Glomerular visceral epithelial cell (primary cell): ENCODE results near the gene GPR180.

Experiments
- DNase-seq: peaks from one replicate; pipeline ENCODE4 v3.0.0-alpha.2; 2016; ENCODE audit errors: extremely low spot score

GPR180 gene

GRCh38 chr13:94601446-94602431 lies at the start of gene GPR180:
Gene GPR180, plus strand, starts transcription at chr13:94601857. Its CDS starts 71 bp downstream, at chr13:94601928.
- peak; percentile 99 for DNase-seq

- DNase-seq, result no peak
These were observed 49.6 kb upstream of the GPR180 start for GRCh38 chr13:94552095-94552494.

GRCh38 chr13:94553766-94554165 lies 47.9 kb upstream of the GPR180 start:
- no peak for DNase-seq

- DNase-seq, result no peak
These were observed 45.6 kb upstream of the GPR180 start for GRCh38 chr13:94556041-94556440.

- DNase-seq, result no peak
These were observed 45.0 kb upstream of the GPR180 start for GRCh38 chr13:94556621-94557020.

GRCh38 chr13:94557684-94558235 lies 43.9 kb upstream of the GPR180 start:
- DNase-seq, result no peak

GRCh38 chr13:94558716-94559115 lies 42.9 kb upstream of the GPR180 start:
- no peak for DNase-seq

GRCh38 chr13:94559222-94559795 lies 42.3 kb upstream of the GPR180 start:
- DNase-seq, result no peak

- DNase-seq, result no peak
These were observed 41.5 kb upstream of the GPR180 start for GRCh38 chr13:94560116-94560515.

- DNase-seq, result no peak
These were observed 40.5 kb upstream of the GPR180 start for GRCh38 chr13:94561126-94561525.

- DNase-seq, result no peak
These were observed 34.1 kb upstream of the GPR180 start for GRCh38 chr13:94567581-94567980.

- DNase-seq, result no peak
These were observed 33.2 kb upstream of the GPR180 start for GRCh38 chr13:94568443-94568842.

GRCh38 chr13:94569615-94570014 lies 32.0 kb upstream of the GPR180 start:
- DNase-seq, result no peak

- DNase-seq, result no peak
These were observed 22.6 kb upstream of the GPR180 start for GRCh38 chr13:94579063-94579462.

- DNase-seq, result no peak
These were observed 17.7 kb upstream of the GPR180 start for GRCh38 chr13:94583926-94584325.

- DNase-seq, result no peak
These were observed 16.0 kb upstream of the GPR180 start for GRCh38 chr13:94585543-94586101.

- no peak for DNase-seq
These were observed 15.3 kb upstream of the GPR180 start for GRCh38 chr13:94586371-94586770.

- DNase-seq, result no peak
These were observed 13.1 kb upstream of the GPR180 start for GRCh38 chr13:94588541-94588940.

- no peak for DNase-seq
These were observed 10.9 kb upstream of the GPR180 start for GRCh38 chr13:94590744-94591143.

GRCh38 chr13:94595001-94595949 lies 6.4 kb upstream of the GPR180 start:
- DNase-seq, result peak; percentile 17

GRCh38 chr13:94595950-94596574 lies 5.6 kb upstream of the GPR180 start, which contains the start of gene TGDS:
Gene TGDS, minus strand, starts transcription at chr13:94596152. Its CDS starts 16 bp downstream, at chr13:94596136.
- peak; percentile 89 for DNase-seq
